WTC11 (cell line): Measurements from ENCODE around the gene SPIB. TPM values are rescaled to one million over a fixed set of nuclear protein-coding genes. Genes with fewer than 3 reads are reported as not detected.

Experiments
- ATAC-seq: fragments of 200-7000 bp; cut with Tn5 transposase; 2 replicates; pipeline ENCODE4 v1.10.0; 2021; ENCODE audit warnings: mild to moderate bottlenecking, moderate library complexity
- CTCF ChIA-PET: fragments of 300-600 bp; sonication (Branson Sonifier 250); formaldehyde crosslinking; loops from one replicate; lab custom pipeline; 2021; ENCODE audit warnings: antibody characterized with exemption; lab: Charles Lee
- POLR2A ChIA-PET: fragments of 350-600 bp; sonication (Branson Sonifier 250); formaldehyde crosslinking; loops from one replicate; lab custom pipeline; 2021; ENCODE audit warnings: antibody characterized with exemption; lab: Charles Lee
- DNase-seq: peaks from one replicate; pipeline ENCODE4 v3.0.0; 2021; ENCODE audit warnings: low spot score
- H3K27ac Mint-ChIP-seq: 2 replicates; pipeline ENCODE4 v1.8.0; 2021; ENCODE audit warnings: mixed read lengths
- H3K27me3 Mint-ChIP-seq: 2 replicates; pipeline ENCODE4 v1.8.0; 2021; ENCODE audit warnings: low read depth, mild to moderate bottlenecking, moderate library complexity, mixed read lengths
- H3K36me3 Mint-ChIP-seq: 2 replicates; pipeline ENCODE4 v1.8.0; 2021; ENCODE audit warnings: mixed read lengths
- H3K4me1 Mint-ChIP-seq: 2 replicates; pipeline ENCODE4 v1.8.0; 2022; ENCODE audit warnings: mixed read lengths
- H3K4me3 Mint-ChIP-seq: 2 replicates; pipeline ENCODE4 v1.8.0; 2021; ENCODE audit warnings: mild to moderate bottlenecking, moderate library complexity, mixed read lengths
- H3K9me3 Mint-ChIP-seq: 2 replicates; pipeline ENCODE4 v1.8.0; 2021; ENCODE audit warnings: mixed read lengths
- ARID4B ChIP-seq: sonication (generic); formaldehyde crosslinking; IDR thresholded peaks from 2 replicates; pipeline ENCODE4 v1.8.0; 2023; ENCODE audit warnings: missing genetic modification reagents, mild to moderate bottlenecking, borderline replicate concordance
- MLX ChIP-seq: sonication (generic); formaldehyde crosslinking; IDR thresholded peaks from 2 replicates; pipeline ENCODE4 v1.8.1; 2023; ENCODE audit warnings: mild to moderate bottlenecking, missing genetic modification reagents, moderate library complexity
- TEAD1 ChIP-seq: sonication (generic); formaldehyde crosslinking; IDR thresholded peaks from 2 replicates; pipeline ENCODE4 v1.8.0; 2022; ENCODE audit warnings: mild to moderate bottlenecking, missing genetic modification reagents
- total RNA-seq: library from RNA; stranded (reverse); gene quantifications from 3 replicates; pipeline ENCODE4 v1.2.3, GENCODE V29; 2021

Gene SPIB
- total RNA-seq, 1 experiment from 2014 or later: 4.7 TPM

GRCh38 chr19:50479761-50480251 is 61.1 kb downstream of the SPIB start (continued):
- TF ChIP-seq ARID4B: no peak
- TF ChIP-seq TEAD1 (CRISPR knock-in tag): no peak
- TF ChIP-seq, all 79 proteins: peak for 0

- ATAC-seq (no peak), DNase-seq (no peak)
- no peak for TF ChIP-seq MLX (CRISPR knock-in tag)
- Mint-ChIP-seq H3K4me1 (peaks cover 9% of the 10 kb centered on the region), H3K9me3 (peaks cover 15% of the 10 kb centered on the region), H3K4me3 (no peak overlapping the region), H3K36me3 (peaks cover 45% of the 10 kb centered on the region), H3K27me3 (peaks cover 9% of the 10 kb centered on the region), H3K27ac (no peak overlapping the region)
- POLR2A ChIA-PET: no interaction called here
- CTCF ChIA-PET: interaction anchor here (1.5 to 2.1 kb wide), 2 partner anchors 22 to 123 kb away, joined by 4 to 14 read pairs; no protein-coding TSS in a partner anchor
Observed at GRCh38 chr19:50480281-50481111, 61.8 kb downstream of the SPIB start.

Other genes with a start within 250 kb of the SPIB start
- gene MYH14, start 215.3 kb upstream of the SPIB start, total RNA-seq: 25.8 to 33.5 TPM (median 31.2 TPM) in 3 replicates
- gene KCNC3, start 89.6 kb upstream of the SPIB start, total RNA-seq: 8.5 to 10.1 TPM (median 10.0 TPM) in 3 replicates
- gene NAPSA, start 53.3 kb upstream of the SPIB start, total RNA-seq: 2.4 to 3.1 TPM (median 2.7 TPM) in 3 replicates
- gene NR1H2, start 42.5 kb upstream of the SPIB start, total RNA-seq: 40.5 to 45.8 TPM (median 41.0 TPM) in 3 replicates
- gene POLD1, start 34.6 kb upstream of the SPIB start, total RNA-seq: 163 to 179 TPM (median 178 TPM) in 3 replicates
- gene MYBPC2, start 14.0 kb downstream of the SPIB start, total RNA-seq: 2.6 to 5.4 TPM (median 5.0 TPM) in 3 replicates
- 114 to 120 TPM (median 114 TPM) in 3 replicates for gene EMC10, start 57.6 kb downstream of the SPIB start, total RNA-seq
- 8.2 to 17.1 TPM (median 15.3 TPM) in 3 replicates for gene GARIN5A, start 57.9 kb downstream of the SPIB start, total RNA-seq
- gene JOSD2, start 92.3 kb downstream of the SPIB start, total RNA-seq: 4.0 to 4.3 TPM (median 4.0 TPM) in 3 replicates
- not detected in 3 replicates for gene ASPDH, start 95.0 kb downstream of the SPIB start, total RNA-seq
- 10.0 to 11.0 TPM (median 10.9 TPM) in 3 replicates for gene LRRC4B, start 149.5 kb downstream of the SPIB start, total RNA-seq
- 14.6 to 21.7 TPM (median 20.1 TPM) in 3 replicates for gene SYT3, start 220.9 kb downstream of the SPIB start, total RNA-seq
- gene C19orf81, start 230.5 kb downstream of the SPIB start, total RNA-seq: 22.4 to 24.5 TPM (median 22.9 TPM) in 3 replicates